PC-3 (cell line): Measurements from ENCODE around the gene HSF2BP. TPM values are rescaled to one million over a fixed set of nuclear protein-coding genes. Genes with fewer than 3 reads are reported as not detected.

Experiments
- ATAC-seq: fragments of 200-7000 bp; cut with Tn5 transposase; 2 replicates; pipeline ENCODE4 v1.9.1; 2020; ENCODE audit warnings: mild to moderate bottlenecking, moderate library complexity
- BruUV-seq: library from RNA; stranded (reverse); fragments of 400-500 nt; replicated peaks from 2 replicates; lab custom pipeline; 2021; lab: Mats Ljungman, UMichigan
- CTCF ChIA-PET: fragments of 300-600 bp; sonication (Branson Sonifier 250); formaldehyde crosslinking; loops from one replicate; lab custom pipeline; 2022; ENCODE audit warnings: antibody characterized with exemption; lab: Charles Lee
- POLR2A ChIA-PET: fragments of 300-600 bp; sonication (Branson Sonifier 250); formaldehyde crosslinking; loops from one replicate; lab custom pipeline; 2022; ENCODE audit warnings: antibody characterized with exemption; ENCODE audit not compliant: unreplicated experiment; lab: Charles Lee
- DNase-seq: peaks from one replicate; pipeline ENCODE4 v3.0.0-alpha.2; 2015
- H2AFZ ChIP-seq: fragments of 300-600 bp; sonication (generic); 2 replicates; pipeline ENCODE4 v1.6.0; 2016; ENCODE audit warnings: antibody characterized with exemption, low read length
- H3F3A ChIP-seq: fragments of 300-600 bp; sonication (generic); one replicate; pipeline ENCODE4 v1.6.0; 2017; ENCODE audit warnings: antibody characterized with exemption, low read length, control low read depth, mild to moderate bottlenecking; ENCODE audit not compliant: unreplicated experiment
- H3K27ac ChIP-seq: fragments of 300-600 bp; sonication (generic); 2 replicates; pipeline ENCODE4 v1.5.1; 2016; ENCODE audit warnings: mild to moderate bottlenecking, low read length
- H3K27me3 ChIP-seq: fragments of 300-600 bp; sonication (generic); 2 replicates; pipeline ENCODE4 v1.6.1; 2016; ENCODE audit warnings: low read length, mixed read lengths
- H3K36me3 ChIP-seq: fragments of 300-600 bp; sonication (generic); 2 replicates; pipeline ENCODE4 v1.6.1; 2016; ENCODE audit warnings: low read depth, mixed run types, low read length, mixed read lengths
- H3K4me1 ChIP-seq: fragments of 300-600 bp; sonication (generic); 2 replicates; pipeline ENCODE4 v1.5.1; 2016; ENCODE audit warnings: low read length; ENCODE audit not compliant: insufficient read depth
- H3K4me2 ChIP-seq: fragments of 300-600 bp; sonication (generic); 2 replicates; pipeline ENCODE4 v1.6.0; 2016; ENCODE audit warnings: low read length
- H3K4me3 ChIP-seq: fragments of 300-600 bp; sonication (generic); 2 replicates; pipeline ENCODE4 v1.5.1; 2016; ENCODE audit warnings: mild to moderate bottlenecking, low read length, mixed read lengths
- H3K79me2 ChIP-seq: fragments of 300-600 bp; sonication (generic); 2 replicates; pipeline ENCODE4 v1.6.1; 2017; ENCODE audit warnings: low read length, mixed read lengths
- H3K9ac ChIP-seq: fragments of 300-600 bp; sonication (generic); 2 replicates; pipeline ENCODE4 v1.6.0; 2016; ENCODE audit warnings: mild to moderate bottlenecking, low read length
- H3K9me2 ChIP-seq: fragments of 300-600 bp; sonication (generic); replicated peaks from 2 replicates; pipeline ENCODE4 v1.6.1; 2016; ENCODE audit warnings: mixed run types, low read length, mixed read lengths
- H3K9me3 ChIP-seq: fragments of 300-600 bp; sonication (generic); 2 replicates; pipeline ENCODE4 v1.6.1; 2016; ENCODE audit warnings: low read length, mixed read lengths
- H4K20me1 ChIP-seq: fragments of 300-600 bp; sonication (generic); 2 replicates; pipeline ENCODE4 v1.6.1; 2016; ENCODE audit warnings: low read length, mixed read lengths
- EZH2 ChIP-seq: fragments of 300-600 bp; sonication (generic); IDR thresholded peaks from one replicate; pipeline ENCODE4 v1.6.1; 2017; ENCODE audit warnings: antibody characterized with exemption, mild to moderate bottlenecking, low read length; ENCODE audit not compliant: unreplicated experiment
- EZH2phosphoT487 ChIP-seq: fragments of 300-600 bp; sonication (generic); IDR thresholded peaks from 2 replicates; pipeline ENCODE4 v1.6.1; 2018; ENCODE audit warnings: mild to moderate bottlenecking, antibody characterized with exemption, low read length, borderline replicate concordance
- intact Hi-C: fragments of 100-400 bp; cut with micrococcal nuclease; formaldehyde crosslinking; loops from 2 replicates; pipeline ENCODE4 v1.9.0; 2023
- total RNA-seq: library from RNA; depleted of rRNA; stranded (reverse); fragments of >200 nt; gene quantifications from 2 replicates; pipeline ENCODE4 v1.2.3, GENCODE V29; 2014
- TF ChIP-seq, protein P1 (sequence below): fragments of 300-600 bp; sonication (generic); conservative IDR thresholded peaks from 2 replicates; pipeline ENCODE4 v1.5.1; 2017; ENCODE audit warnings: antibody characterized with exemption, low read depth, mild to moderate bottlenecking, low read length

Gene HSF2BP
- total RNA-seq, 1 experiment from 2014 or later: 2.4 TPM

GRCh38 chr21:43662286-43662685 lies 3.0 kb upstream of the HSF2BP start:
- Histone ChIP-seq H3K27me3 (no peaks in the 10 kb centered on the region), H3K27ac (no peak overlapping the region), H3K9me2 (no peaks in the 10 kb centered on the region), H4K20me1 (peaks cover 33% of the 10 kb centered on the region; the same call in 1 of the 2 replicates), H3K4me1 (peaks cover 28% of the 10 kb centered on the region), H2AFZ (no peak overlapping the region), H3K4me2 (no peak overlapping the region), H3F3A (no peaks in the 10 kb centered on the region), H3K36me3 (peaks cover 43% of the 10 kb centered on the region), H3K4me3 (no peak overlapping the region), H3K9me3 (no peaks in the 10 kb centered on the region), H3K79me2 (peaks cover 85% of the 10 kb centered on the region), H3K9ac (no peak overlapping the region)
- ChIA-PET CTCF (no interaction called here), POLR2A (no interaction called here)
- TF ChIP-seq EZH2phosphoT487: no peak
- no TSS peak for BruUV-seq
- intact Hi-C loops: no loop called here
- DNase-seq (no peak), ATAC-seq (no peak)

DNA sequence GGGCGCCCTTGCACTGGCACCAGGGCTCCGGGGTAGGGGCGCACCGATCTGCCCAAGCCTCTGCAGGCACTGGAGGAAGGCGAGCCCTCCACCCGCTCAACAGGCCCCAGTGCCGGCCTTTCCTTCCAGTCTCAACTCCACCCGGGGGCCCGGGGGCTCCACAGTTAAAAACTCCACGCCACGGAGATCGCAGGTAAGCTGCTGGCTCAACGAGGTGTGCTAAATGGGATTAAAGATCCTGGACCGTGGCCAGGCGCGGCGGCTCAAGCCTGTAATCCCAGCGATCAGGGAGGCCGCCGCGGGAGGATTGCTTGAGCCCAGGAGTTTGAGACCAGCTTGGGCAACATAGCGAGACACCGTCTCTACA lies 536 bp downstream of the HSF2BP start:
- ChIA-PET POLR2A (no interaction called here), CTCF (no interaction called here)
- ATAC-seq (no peak), DNase-seq (no peak)
- intact Hi-C loops: no loop called here
- Histone ChIP-seq H3K4me2 (peak overlapping the region; percentile 93), H3K79me2 (peaks cover 50% of the 10 kb centered on the region), H2AFZ (peak overlapping the region; percentile 85), H3K36me3 (peaks cover 20% of the 10 kb centered on the region), H3F3A (no peaks in the 10 kb centered on the region), H3K9ac (peak overlapping the region; percentile 91), H3K4me3 (peak overlapping the region; percentile 86; the same call in 1 of the 2 replicates), H3K27me3 (no peaks in the 10 kb centered on the region), H4K20me1 (peaks cover 22% of the 10 kb centered on the region; the same call in 1 of the 2 replicates), H3K27ac (peak overlapping the region; percentile 41; the same call in 1 of the 2 replicates), H3K9me2 (no peaks in the 10 kb centered on the region), H3K9me3 (no peaks in the 10 kb centered on the region), H3K4me1 (peaks cover 39% of the 10 kb centered on the region)
- TF ChIP-seq, protein P1, sequence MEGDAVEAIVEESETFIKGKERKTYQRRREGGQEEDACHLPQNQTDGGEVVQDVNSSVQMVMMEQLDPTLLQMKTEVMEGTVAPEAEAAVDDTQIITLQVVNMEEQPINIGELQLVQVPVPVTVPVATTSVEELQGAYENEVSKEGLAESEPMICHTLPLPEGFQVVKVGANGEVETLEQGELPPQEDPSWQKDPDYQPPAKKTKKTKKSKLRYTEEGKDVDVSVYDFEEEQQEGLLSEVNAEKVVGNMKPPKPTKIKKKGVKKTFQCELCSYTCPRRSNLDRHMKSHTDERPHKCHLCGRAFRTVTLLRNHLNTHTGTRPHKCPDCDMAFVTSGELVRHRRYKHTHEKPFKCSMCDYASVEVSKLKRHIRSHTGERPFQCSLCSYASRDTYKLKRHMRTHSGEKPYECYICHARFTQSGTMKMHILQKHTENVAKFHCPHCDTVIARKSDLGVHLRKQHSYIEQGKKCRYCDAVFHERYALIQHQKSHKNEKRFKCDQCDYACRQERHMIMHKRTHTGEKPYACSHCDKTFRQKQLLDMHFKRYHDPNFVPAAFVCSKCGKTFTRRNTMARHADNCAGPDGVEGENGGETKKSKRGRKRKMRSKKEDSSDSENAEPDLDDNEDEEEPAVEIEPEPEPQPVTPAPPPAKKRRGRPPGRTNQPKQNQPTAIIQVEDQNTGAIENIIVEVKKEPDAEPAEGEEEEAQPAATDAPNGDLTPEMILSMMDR: no peak
- no peak for TF ChIP-seq EZH2
- no peak for TF ChIP-seq EZH2phosphoT487
- no TSS peak for BruUV-seq

GRCh38 chr21:43658088-43658741 lies 1.1 kb downstream of the HSF2BP start:
- Histone ChIP-seq H3K27ac (no peak overlapping the region), H3K4me1 (peaks cover 39% of the 10 kb centered on the region), H4K20me1 (peaks cover 22% of the 10 kb centered on the region; the same call in 1 of the 2 replicates), H3K9me3 (no peaks in the 10 kb centered on the region), H3K4me3 (no peak overlapping the region), H3K9me2 (no peaks in the 10 kb centered on the region), H3K9ac (no peak overlapping the region), H2AFZ (no peak overlapping the region), H3K79me2 (peaks cover 46% of the 10 kb centered on the region), H3K27me3 (no peaks in the 10 kb centered on the region), H3F3A (no peaks in the 10 kb centered on the region), H3K36me3 (peaks cover 18% of the 10 kb centered on the region), H3K4me2 (no peak overlapping the region)
- intact Hi-C loops: no loop called here
- no peak for ATAC-seq
- CTCF ChIA-PET: no interaction called here
- DNase-seq: no peak
- TF ChIP-seq EZH2 (no peak), EZH2phosphoT487 (no peak)
- TF ChIP-seq, protein P1: no peak
- POLR2A ChIA-PET: no interaction called here
- BruUV-seq: no TSS peak
